GM21423 (cell line): ENCODE measurements around the gene APBB2.
"Not testable (repeated sequence)": the region's sequence is repeated elsewhere in the genome, so short reads cannot be mapped to it uniquely, and the experiment has no call there.

Experiments
- ATAC-seq: cut with Tn5 transposase; IDR thresholded peaks from one replicate; pipeline ENCODE4 v1.9.1; 2021; ENCODE audit warnings: mild to moderate bottlenecking, moderate library complexity; ENCODE audit not compliant: unreplicated experiment

Gene APBB2

GRCh38 chr4:41069838-41070237 is 144.5 kb downstream of the APBB2 start:
- no peak for ATAC-seq

DNA sequence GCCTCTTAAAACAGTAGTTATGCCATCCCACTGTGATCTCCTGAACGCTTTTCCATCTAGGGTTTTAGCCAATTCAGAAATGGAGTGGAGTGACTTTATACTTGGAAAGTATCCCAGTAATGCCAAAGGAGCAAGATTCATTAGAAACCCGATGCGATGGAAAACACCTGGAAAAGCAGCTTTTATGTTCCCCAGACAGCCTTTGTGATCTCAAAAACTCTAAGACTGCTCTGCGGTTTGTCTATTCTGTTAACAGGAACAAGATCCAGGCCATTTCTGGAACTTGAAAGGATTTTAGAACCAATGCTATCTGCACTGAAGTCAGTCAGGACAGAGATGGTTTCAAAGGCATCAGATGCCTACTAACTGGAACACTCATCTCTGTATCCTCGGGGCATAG is 145.1 kb downstream of the APBB2 start:
- no peak for ATAC-seq

- no peak for ATAC-seq
Measured at GRCh38 chr4:41067369-41067768, 147.0 kb downstream of the APBB2 start.

DNA sequence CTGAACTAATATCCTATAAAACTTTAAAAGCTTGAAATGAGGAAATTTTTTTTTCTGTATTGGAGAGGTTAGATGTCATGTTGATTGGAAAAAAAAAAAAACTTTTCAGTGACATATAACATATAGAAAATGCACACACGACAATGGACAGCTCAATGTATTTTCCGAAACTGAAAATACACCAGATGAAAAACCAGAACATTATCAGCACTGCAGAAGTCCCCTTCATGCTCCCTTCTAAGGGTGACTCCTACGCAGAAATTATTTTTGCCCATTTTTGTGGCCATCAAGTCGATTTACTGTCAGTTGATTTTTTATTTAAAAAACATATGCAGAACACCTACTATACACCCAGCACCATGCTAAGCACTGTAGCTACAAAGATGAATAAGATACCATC is 148.3 kb downstream of the APBB2 start:
- ATAC-seq = no peak

GRCh38 chr4:41065434-41066006 is 148.8 kb downstream of the APBB2 start:
- ATAC-seq = no peak

DNA sequence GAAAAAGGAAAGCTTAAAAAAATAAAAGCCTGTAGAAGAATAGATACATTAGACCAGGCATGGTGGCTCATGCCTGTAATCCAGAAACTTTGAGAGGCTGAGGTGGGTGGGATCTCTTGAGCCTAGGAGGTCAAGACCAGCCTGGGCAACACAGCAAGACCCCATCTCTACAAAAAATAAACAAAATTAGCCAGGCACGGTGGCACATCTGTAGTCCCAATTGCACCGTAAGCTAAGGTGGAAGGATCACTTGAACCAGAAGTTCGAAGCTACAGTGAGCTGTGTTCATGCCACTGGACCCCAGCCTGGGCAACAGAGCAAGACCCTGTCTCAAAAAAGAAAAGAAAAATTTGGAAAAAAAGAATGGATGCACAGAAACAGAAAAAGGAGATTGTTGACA is 149.4 kb downstream of the APBB2 start:
- no peak for ATAC-seq

DNA sequence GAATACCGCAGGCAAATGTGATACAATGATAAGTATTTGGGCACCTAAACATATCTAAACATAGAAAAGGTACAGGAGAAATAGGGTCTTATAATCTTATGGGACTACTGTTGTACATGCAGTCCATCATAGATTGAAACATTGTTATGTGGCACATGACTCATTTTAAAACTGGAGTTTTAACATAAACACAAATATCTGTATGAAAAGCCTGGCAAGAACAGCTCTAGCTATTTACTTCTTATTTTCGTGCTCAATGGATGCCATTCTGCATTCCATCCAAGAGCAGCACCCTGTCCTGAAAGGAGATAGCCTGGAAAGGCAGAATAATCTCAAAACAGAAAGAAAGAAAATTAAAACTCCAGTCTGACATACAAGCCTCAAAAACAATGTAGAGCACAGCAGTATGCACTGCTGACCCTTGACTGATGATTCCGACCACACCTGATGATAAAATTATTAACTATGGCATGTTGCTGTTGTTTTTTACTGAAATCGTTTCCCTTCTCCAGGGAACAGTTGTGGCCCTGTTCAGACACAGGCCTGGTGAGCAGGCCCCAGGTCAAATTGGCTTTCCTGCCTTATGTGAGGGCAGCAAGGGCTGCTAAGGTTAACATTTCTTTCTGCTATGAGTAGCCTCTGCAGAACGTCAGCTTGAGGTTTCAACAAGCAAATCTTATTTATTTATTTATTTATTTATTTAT is 152.7 kb downstream of the APBB2 start:
- no peak for ATAC-seq

DNA sequence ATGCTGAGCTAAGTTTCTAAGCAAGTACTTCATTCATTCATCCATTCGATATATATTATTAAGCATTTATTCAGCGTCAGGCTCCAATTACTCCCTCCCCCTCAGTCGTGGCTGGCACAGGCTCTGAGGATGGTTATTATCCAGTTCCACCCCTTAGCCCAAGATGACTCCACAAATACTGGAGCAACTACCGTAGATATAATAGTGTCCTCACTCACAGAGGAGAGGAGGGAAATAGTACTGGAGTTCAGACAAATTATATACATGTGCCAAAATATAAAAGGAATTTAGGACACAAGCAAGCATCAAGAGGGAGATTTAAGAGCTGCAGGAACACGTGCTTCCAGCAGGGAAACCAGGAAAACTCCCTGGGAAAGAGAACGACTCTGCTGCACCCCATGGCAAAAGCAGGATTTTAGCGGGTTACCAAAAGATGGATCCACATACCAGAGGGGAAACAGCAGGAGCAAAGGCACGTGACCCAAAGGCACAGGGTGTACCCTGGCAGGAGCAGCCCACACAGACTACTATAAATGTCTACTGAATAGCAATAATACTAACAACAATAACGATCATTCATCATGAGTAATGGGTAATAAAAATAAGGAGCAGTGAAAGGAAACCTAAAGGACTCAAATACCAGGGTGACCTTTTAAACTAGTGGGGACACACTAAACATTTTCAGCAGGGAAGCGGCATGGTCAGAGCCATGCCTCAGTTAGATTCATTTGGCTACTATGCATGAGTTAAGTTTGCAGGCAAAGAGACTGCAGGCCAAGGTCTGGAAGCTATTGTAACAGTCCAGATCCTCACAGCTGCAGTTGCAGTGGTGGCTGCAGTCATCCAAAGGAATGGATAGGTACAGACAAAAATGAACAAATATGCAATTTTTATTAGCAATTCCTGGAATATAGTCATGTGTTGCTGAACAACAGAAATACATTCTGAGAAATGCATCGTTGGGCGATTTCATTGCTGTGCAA is 153.7 kb downstream of the APBB2 start:
- ATAC-seq = no peak

GRCh38 chr4:41059411-41059810 is 154.9 kb downstream of the APBB2 start:
- ATAC-seq = not testable (repeated sequence)

DNA sequence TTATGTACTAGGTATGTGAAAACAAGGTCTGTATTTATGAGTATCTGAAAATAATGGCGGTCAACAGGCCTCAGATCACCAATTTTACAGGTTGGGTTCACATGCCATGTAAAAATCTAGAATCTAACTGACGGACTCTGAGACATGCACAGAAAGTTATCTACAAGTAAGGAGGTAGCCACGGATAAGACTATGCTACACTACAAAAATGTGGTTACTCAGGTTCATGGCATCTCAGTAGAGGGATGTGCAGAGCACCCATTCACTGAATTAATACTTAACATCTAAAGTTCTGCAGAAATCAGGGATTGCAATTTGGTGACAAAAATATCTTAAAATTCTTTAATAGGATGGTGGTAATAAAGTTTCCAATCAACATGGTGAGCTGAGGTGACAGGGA is 155.9 kb downstream of the APBB2 start:
- no peak for ATAC-seq

GRCh38 chr4:41057467-41057866 is 156.9 kb downstream of the APBB2 start:
- no peak for ATAC-seq

GRCh38 chr4:41052287-41052686 is 162.1 kb downstream of the APBB2 start:
- ATAC-seq = no peak

DNA sequence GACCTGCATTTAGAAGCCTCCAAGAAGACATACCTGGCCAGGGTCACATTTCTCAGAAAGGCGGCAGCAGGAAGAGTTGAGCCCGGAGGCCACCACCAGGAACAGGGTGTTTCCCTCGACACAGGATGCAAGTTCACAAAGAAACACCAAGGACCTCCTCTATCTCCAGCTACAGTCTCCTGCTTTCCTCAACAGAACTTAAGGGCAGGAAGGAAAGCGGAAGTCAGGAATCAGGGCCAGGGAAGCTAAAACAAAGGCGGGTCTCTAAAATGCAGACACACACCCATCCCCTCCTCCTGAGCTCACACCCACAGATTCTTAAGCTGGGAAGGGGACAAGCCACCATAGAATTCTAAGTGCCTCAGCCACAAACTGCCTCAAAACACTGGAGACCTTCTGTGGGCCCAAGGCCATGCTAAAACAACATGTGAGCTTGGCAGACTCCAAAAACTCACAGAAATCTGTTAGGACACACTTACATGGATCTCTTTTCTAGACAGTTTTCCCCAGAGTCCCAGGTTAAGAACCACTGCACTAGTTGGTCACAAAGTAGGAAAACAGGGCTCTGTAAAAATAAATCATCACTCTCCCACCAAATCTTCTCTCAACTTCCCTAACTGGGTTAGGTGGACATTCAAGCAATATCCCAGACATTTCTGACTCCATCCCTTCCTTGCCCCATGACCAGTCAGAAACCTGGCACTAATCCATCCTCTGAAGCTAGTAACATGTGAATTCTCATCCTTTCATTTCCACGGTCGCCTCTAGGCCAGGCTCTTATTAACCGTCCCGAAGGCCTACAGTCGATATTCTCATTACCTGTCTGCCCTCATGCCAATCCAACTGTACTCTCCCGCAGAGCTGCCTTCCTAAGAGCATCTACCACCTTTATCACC is 163.2 kb downstream of the APBB2 start:
- ATAC-seq = no peak

DNA sequence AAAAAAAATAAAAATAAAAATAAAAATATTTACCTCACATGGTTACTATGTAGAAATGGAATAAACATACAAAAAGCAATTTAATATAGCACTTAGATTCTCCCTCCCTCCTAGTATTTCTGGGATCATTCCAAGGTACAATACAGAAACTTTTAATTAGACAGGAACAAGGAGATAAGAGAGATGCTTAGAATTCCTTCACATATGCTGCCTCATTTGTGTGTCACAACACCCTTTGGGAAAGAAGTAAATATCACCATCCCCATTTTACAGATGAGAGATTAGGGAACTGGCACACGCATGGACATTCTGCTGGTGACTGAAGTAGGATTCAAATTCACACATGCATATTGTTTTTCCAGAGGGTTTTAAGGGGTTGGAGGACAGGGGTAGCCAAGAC is 164.2 kb downstream of the APBB2 start:
- ATAC-seq = no peak

- ATAC-seq = not testable (repeated sequence)
Measured at GRCh38 chr4:41049176-41049575, 165.2 kb downstream of the APBB2 start.

DNA sequence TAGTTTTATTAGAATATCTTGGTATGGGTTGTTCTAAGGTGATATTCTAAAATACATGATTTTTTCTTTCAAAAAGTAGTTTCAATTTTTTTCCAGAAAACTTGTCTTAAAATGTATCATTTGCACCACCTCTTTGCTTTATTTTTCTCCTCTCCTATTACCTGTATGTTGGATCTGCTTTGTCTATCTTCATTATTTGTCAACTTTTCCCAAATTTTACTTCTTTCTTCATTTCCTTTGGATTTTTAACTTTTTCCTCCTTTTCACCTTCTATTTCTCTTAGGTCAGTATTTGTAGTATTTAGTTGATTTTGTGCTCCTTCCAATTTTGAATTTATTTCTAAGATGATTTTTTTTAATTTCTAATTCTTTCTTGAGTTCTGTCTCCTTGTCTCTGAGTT is 169.6 kb downstream of the APBB2 start:
- no peak for ATAC-seq

DNA sequence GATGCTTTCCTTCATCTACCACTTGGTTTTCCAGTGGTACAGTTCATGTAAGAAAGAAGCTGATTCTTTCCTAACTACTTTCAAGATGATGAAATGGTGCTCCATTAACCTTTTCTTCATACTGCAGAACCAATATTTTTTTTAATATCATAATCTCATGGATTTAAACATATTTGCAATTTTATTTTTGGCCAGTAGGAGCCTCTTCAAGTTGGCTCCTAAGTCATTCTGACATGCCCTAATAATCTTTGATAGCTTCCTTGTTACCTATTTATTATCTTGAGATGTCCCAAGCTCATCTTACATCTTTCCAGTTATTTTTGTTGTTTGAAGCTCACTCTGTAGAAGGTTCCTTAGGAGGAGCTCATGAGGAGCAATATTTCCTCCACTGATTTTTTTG is 170.2 kb downstream of the APBB2 start:
- no peak for ATAC-seq

GRCh38 chr4:41043465-41043864 is 170.9 kb downstream of the APBB2 start:
- no peak for ATAC-seq

DNA sequence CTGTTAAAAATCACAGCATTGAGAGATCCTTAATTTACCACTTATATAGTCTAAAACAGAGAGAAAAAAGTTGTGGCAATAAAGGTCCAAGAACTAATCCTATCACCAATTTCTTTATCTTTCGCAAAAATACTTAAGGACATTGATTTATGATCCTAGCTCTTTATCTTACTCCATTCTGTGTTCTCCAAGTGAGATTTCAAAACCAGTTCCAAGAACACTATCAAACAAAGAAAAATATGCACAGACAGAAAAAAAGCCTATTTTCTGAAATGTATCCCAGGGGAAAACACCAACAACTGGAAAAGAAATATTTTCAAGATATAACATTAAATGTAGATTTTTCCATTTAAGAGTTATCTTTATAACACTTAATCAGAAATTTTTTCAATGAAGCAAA is 172.8 kb downstream of the APBB2 start:
- no peak for ATAC-seq

DNA sequence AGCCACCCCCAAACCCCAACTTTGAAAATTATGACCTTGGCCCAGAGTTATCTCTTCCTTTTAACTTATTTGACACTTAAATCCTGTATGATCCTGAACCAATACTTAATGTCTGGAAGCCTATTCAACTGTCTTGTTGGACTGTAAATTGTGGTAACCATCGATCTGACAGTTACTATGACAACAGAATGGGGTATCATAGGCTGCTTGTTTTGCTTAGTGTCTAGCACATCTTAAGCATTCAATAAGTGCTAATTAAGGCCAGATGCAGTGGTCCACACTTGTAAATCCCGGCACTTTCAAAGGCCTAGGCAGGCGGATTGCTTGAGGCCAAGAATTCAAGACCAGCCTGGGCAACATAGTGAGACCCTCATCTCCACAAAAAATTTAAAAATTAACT is 175.0 kb downstream of the APBB2 start:
- no peak for ATAC-seq

- no peak for ATAC-seq
Measured at GRCh38 chr4:41038304-41038703, 176.0 kb downstream of the APBB2 start.
